Caco-2 (cell line): ENCODE data around the gene BACH2. TPM values are rescaled to one million over a fixed set of nuclear protein-coding genes. Genes with fewer than 3 reads are reported as not detected.

Source experiments
- BruUV-seq: library from RNA; stranded (reverse); fragments of 400-500 nt; replicated peaks from 2 replicates; lab custom pipeline; 2021; lab: Mats Ljungman, UMichigan
- CTCF ChIA-PET: fragments of 300-600 bp; sonication (Branson Sonifier 250); formaldehyde crosslinking; loops from one replicate; lab custom pipeline; 2022; ENCODE audit warnings: antibody characterized with exemption; lab: Charles Lee
- POLR2A ChIA-PET: fragments of 300-600 bp; sonication (Branson Sonifier 250); formaldehyde crosslinking; loops from one replicate; lab custom pipeline; 2022; ENCODE audit warnings: antibody characterized with exemption; lab: Charles Lee
- DNase-seq, 2 experiments: peaks; one replicate each; pipeline versions ENCODE4 v3.0.0 to v3.0.0-alpha.2; 2020 to 2022
- H3K27me3 ChIP-seq: replicated peaks from 2 replicates; pipeline ENCODE4 v1.6.0; 2011; ENCODE audit warnings: low read length; ENCODE audit not compliant: control insufficient read depth, insufficient read depth
- H3K36me3 ChIP-seq: 2 replicates; pipeline ENCODE4 v1.5.1; 2011; ENCODE audit warnings: low read length; ENCODE audit not compliant: control insufficient read depth, insufficient read depth
- H3K4me1 ChIP-seq: fragments of 250-450 bp; sonication (Bioruptor Pico); 2 replicates; pipeline ENCODE4 v1.5.1; 2020; ENCODE audit warnings: mild to moderate bottlenecking
- H3K4me3 ChIP-seq: 2 replicates; pipeline ENCODE4 v1.5.1; 2011; ENCODE audit warnings: low read depth, mild to moderate bottlenecking, control low read depth, low read length
- H3K9me3 ChIP-seq: fragments of 250-450 bp; sonication (Bioruptor Pico); 2 replicates; pipeline ENCODE4 v1.5.1; 2020; ENCODE audit warnings: mild to moderate bottlenecking, moderate library complexity
- H3K27ac Mint-ChIP-seq: one replicate; pipeline ENCODE4 v1.8.0; 2022; ENCODE audit warnings: mixed read lengths; ENCODE audit not compliant: unreplicated experiment
- H3K27me3 Mint-ChIP-seq: one replicate; pipeline ENCODE4 v1.8.0; 2022; ENCODE audit warnings: mixed read lengths; ENCODE audit not compliant: insufficient read depth, unreplicated experiment
- H3K36me3 Mint-ChIP-seq: one replicate; pipeline ENCODE4 v1.8.0; 2022; ENCODE audit warnings: mild to moderate bottlenecking, mixed read lengths; ENCODE audit not compliant: insufficient read depth, unreplicated experiment
- H3K4me1 Mint-ChIP-seq: one replicate; pipeline ENCODE4 v1.8.0; 2022; ENCODE audit warnings: low read depth, mixed read lengths; ENCODE audit not compliant: unreplicated experiment
- H3K4me3 Mint-ChIP-seq: one replicate; pipeline ENCODE4 v1.8.0; 2022; ENCODE audit warnings: mild to moderate bottlenecking, moderate library complexity, mixed read lengths; ENCODE audit not compliant: unreplicated experiment
- H3K9me3 Mint-ChIP-seq: one replicate; pipeline ENCODE4 v1.8.0; 2022; ENCODE audit warnings: mixed read lengths; ENCODE audit not compliant: unreplicated experiment
- intact Hi-C: fragments of 100-400 bp; cut with micrococcal nuclease; formaldehyde crosslinking; loops from one replicate; pipeline ENCODE4 v1.10.0; 2022; ENCODE audit not compliant: unreplicated experiment
- total RNA-seq: library from RNA; stranded (reverse); gene quantifications from 2 replicates; pipeline ENCODE4 v1.2.3, GENCODE V29; 2022
- TF ChIP-seq, protein P1 (sequence below), 2 experiments: fragments of 200-600 bp in 1 of 2; IDR thresholded peaks; 1 replicate in 1 of 2; 2 replicates in 1 of 2; pipeline versions ENCODE4 v1.5.1 to v1.8.0; 2011 to 2022; ENCODE audit warnings: antibody characterized with exemption in 1 of 2, control low read depth in 1 of 2, inconsistent platforms in 1 of 2, low read depth in 1 of 2, low read length in 1 of 2, mild to moderate bottlenecking in 1 of 2, moderate library complexity in 1 of 2; ENCODE audit not compliant: insufficient read depth in 1 of 2, severe bottlenecking in 1 of 2, unreplicated experiment in 1 of 2

BACH2 gene
- total RNA-seq, 1 experiment from 2014 or later: 0.43 TPM

GRCh38 chr6:90066697-90067096, 229.9 kb downstream of the BACH2 start:
- BruUV-seq: no TSS peak
- ChIA-PET POLR2A (no interaction called here), CTCF (interaction anchor here (1.1 kb wide), 1 partner anchor 126 kb away, joined by 3 read pairs; no protein-coding TSS in a partner anchor)
- Mint-ChIP-seq H3K27ac (no peak overlapping the region), H3K4me1 (no peaks in the 10 kb centered on the region), H3K4me3 (no peak overlapping the region), H3K27me3 (peaks cover 25% of the 10 kb centered on the region), H3K9me3 (no peaks in the 10 kb centered on the region), H3K36me3 (no peaks in the 10 kb centered on the region)
- TF ChIP-seq, protein P1, sequence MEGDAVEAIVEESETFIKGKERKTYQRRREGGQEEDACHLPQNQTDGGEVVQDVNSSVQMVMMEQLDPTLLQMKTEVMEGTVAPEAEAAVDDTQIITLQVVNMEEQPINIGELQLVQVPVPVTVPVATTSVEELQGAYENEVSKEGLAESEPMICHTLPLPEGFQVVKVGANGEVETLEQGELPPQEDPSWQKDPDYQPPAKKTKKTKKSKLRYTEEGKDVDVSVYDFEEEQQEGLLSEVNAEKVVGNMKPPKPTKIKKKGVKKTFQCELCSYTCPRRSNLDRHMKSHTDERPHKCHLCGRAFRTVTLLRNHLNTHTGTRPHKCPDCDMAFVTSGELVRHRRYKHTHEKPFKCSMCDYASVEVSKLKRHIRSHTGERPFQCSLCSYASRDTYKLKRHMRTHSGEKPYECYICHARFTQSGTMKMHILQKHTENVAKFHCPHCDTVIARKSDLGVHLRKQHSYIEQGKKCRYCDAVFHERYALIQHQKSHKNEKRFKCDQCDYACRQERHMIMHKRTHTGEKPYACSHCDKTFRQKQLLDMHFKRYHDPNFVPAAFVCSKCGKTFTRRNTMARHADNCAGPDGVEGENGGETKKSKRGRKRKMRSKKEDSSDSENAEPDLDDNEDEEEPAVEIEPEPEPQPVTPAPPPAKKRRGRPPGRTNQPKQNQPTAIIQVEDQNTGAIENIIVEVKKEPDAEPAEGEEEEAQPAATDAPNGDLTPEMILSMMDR (IDR thresholded peaks at IDR 0.05; ENCODE audit: insufficient read depth in 1 of 2, low read depth in 1 of 2, low read length in 1 of 2, severe bottlenecking in 1 of 2, unreplicated experiment in 1 of 2): no peak
- Histone ChIP-seq H3K4me1 (no peaks in the 10 kb centered on the region), H3K27me3 (no peaks in the 10 kb centered on the region), H3K36me3 (no peaks in the 10 kb centered on the region), H3K9me3 (no peaks in the 10 kb centered on the region), H3K4me3 (no peak overlapping the region)
- DNase-seq: no peak
- intact Hi-C loops: no loop called here

DNA sequence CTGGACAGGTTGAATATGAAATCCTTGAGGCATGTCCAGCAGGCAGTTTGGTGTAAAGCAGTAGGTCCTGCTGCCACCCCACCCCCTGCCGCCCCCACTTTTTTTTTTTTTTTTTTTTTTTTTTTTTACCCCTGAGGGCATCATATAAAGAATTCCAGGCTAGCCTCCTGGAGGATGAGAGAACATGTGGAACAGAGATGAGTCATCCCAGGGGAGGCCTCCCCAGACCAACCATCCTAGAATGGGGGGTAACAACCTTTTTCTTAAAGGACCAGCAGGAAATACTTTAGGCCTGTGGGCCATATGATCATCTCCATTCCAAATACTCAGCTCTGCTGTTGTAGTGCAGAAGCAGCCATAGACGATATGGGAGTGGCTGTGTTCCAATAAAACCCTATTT, 231.5 kb downstream of the BACH2 start:
- peaks cover 21% of the 10 kb centered on the region for H3K27me3 Mint-ChIP-seq
- H3K4me3 Mint-ChIP-seq: no peak overlapping the region
- H3K27ac Mint-ChIP-seq: no peak overlapping the region
- TF ChIP-seq, protein P1 (IDR thresholded peaks at IDR 0.05; ENCODE audit: insufficient read depth in 1 of 2, low read depth in 1 of 2, low read length in 1 of 2, severe bottlenecking in 1 of 2, unreplicated experiment in 1 of 2): no peak
- BruUV-seq: no TSS peak
- no peaks in the 10 kb centered on the region for H3K9me3 Mint-ChIP-seq
- ChIA-PET CTCF (no interaction called here), POLR2A (no interaction called here)
- Histone ChIP-seq H3K9me3 (no peaks in the 10 kb centered on the region), H3K4me1 (no peaks in the 10 kb centered on the region), H3K36me3 (no peaks in the 10 kb centered on the region), H3K27me3 (no peaks in the 10 kb centered on the region), H3K4me3 (no peak overlapping the region)
- no peak for DNase-seq
- H3K36me3 Mint-ChIP-seq: no peaks in the 10 kb centered on the region
- intact Hi-C loops: no loop called here
- no peaks in the 10 kb centered on the region for H3K4me1 Mint-ChIP-seq

GRCh38 chr6:90062667-90063066, 234.0 kb downstream of the BACH2 start:
- Histone ChIP-seq H3K9me3 (no peaks in the 10 kb centered on the region), H3K27me3 (no peaks in the 10 kb centered on the region), H3K36me3 (no peaks in the 10 kb centered on the region), H3K4me1 (no peaks in the 10 kb centered on the region), H3K4me3 (no peak overlapping the region)
- H3K36me3 Mint-ChIP-seq: no peaks in the 10 kb centered on the region
- H3K27me3 Mint-ChIP-seq: peaks cover 14% of the 10 kb centered on the region
- no peak overlapping the region for H3K27ac Mint-ChIP-seq
- no TSS peak for BruUV-seq
- H3K4me3 Mint-ChIP-seq: no peak overlapping the region
- CTCF ChIA-PET: no interaction called here
- H3K4me1 Mint-ChIP-seq: no peaks in the 10 kb centered on the region
- POLR2A ChIA-PET: no interaction called here
- TF ChIP-seq, protein P1 (IDR thresholded peaks at IDR 0.05; ENCODE audit: insufficient read depth in 1 of 2, low read depth in 1 of 2, low read length in 1 of 2, severe bottlenecking in 1 of 2, unreplicated experiment in 1 of 2): no peak
- DNase-seq: no peak
- H3K9me3 Mint-ChIP-seq: no peaks in the 10 kb centered on the region
- intact Hi-C loops: no loop called here
